ENCODE results near the gene NOP16. TPM values are rescaled to one million over a fixed set of nuclear protein-coding genes. Genes with fewer than 3 reads are reported as not detected.
A peak's percentile ranks its signal among the peaks of the same experiment; 100 is the strongest.

Gene NOP16
- 10 to 100 TPM in 2 of 6 donors, 1 to 10 TPM in 4; 4.7 to 13.3 (median 7.9) TPM for total RNA-seq
- 10 to 100 TPM; 18.4 to 23.2 TPM for polyA plus RNA-seq

GRCh38 chr5:176388444-176389134 lies at the start of gene NOP16, which contains the start of gene HIGD2A:
Gene NOP16 (minus strand): TSS chr5:176388598. CDS start chr5:176388539, 59 bp downstream.
Gene HIGD2A (plus strand): TSS chr5:176388751. CDS start chr5:176388820, 69 bp downstream.
- Histone ChIP-seq H3K4me1 (peaks cover 0 to 24% (median 0%) of the 10 kb centered on the region in 3 donors), H3K4me3 (peak within 1 kb of the TSS; percentile 72 to 96 (median 75)), H3K9me3 (no peaks in the 10 kb centered on the region), H3K27ac (peak within 1 kb of the TSS; percentile 89 to 93 (median 91)), H3K27me3 (no peaks in the 10 kb centered on the region), H3K36me3 (peaks cover 0 to 15% (median 6%) of the 10 kb centered on the region in 3 donors)
- ATAC-seq, result peak; percentile 94 to 98 (median 94)
- peak; percentile 94 to 100 (median 98) for DNase-seq
- WGBS, 2 donors, result 0% methylated on average over 44 to 47 of the region's 47 CpGs
- peak; percentile 79 for FAIRE-seq
- intact Hi-C loops (cut with DNase I), result no loop called here
- no peak for TF ChIP-seq CTCF (IDR thresholded peaks at IDR 0.05)

GRCh38 chr5:176436656-176437055 lies 48.3 kb upstream of the NOP16 start:
- ATAC-seq (no peak), DNase-seq (no peak), FAIRE-seq (no peak)
- no peak overlapping the region for H3K27ac ChIP-seq
- no peaks in the 10 kb centered on the region for H3K36me3 ChIP-seq
- WGBS, 2 donors, result 42 to 47% methylated on average over 5 of the region's 5 CpGs
- H3K4me1 ChIP-seq, result no peaks in the 10 kb centered on the region
- intact Hi-C loops (cut with DNase I), result no loop called here
- TF ChIP-seq CTCF (IDR thresholded peaks at IDR 0.05), result no peak
- no peak overlapping the region for H3K4me3 ChIP-seq
- H3K27me3 ChIP-seq, result no peaks in the 10 kb centered on the region
- no peaks in the 10 kb centered on the region for H3K9me3 ChIP-seq

- 87 to 91% methylated on average over 4 of the region's 5 CpGs for WGBS, 2 donors
- no peaks in the 10 kb centered on the region for H3K9me3 ChIP-seq
- no peak for FAIRE-seq
- H3K27me3 ChIP-seq, result no peaks in the 10 kb centered on the region
- intact Hi-C loops (cut with DNase I), result no loop called here
- no peak for TF ChIP-seq CTCF (IDR thresholded peaks at IDR 0.05)
- no peak overlapping the region for H3K27ac ChIP-seq
- H3K4me1 ChIP-seq, result no peaks in the 10 kb centered on the region
- no peaks in the 10 kb centered on the region for H3K36me3 ChIP-seq
- DNase-seq, result no peak
- H3K4me3 ChIP-seq, result no peak overlapping the region
- no peak for ATAC-seq
Observed at GRCh38 chr5:176432707-176433106, 44.3 kb upstream of the NOP16 start.

GRCh38 chr5:176429972-176430371 lies 41.6 kb upstream of the NOP16 start:
- no peak for DNase-seq
- no peaks in the 10 kb centered on the region for H3K9me3 ChIP-seq
- H3K27me3 ChIP-seq, result no peaks in the 10 kb centered on the region
- no peak overlapping the region for H3K27ac ChIP-seq
- intact Hi-C loops (cut with DNase I), result no loop called here
- no peaks in the 10 kb centered on the region for H3K4me1 ChIP-seq
- no peak for TF ChIP-seq CTCF (IDR thresholded peaks at IDR 0.05)
- no peak for FAIRE-seq
- whole genome bisulfite sequencing, 2 donors, result 56 to 59% methylated on average over 4 of the region's 4 CpGs
- no peaks in the 10 kb centered on the region for H3K36me3 ChIP-seq
- no peak for ATAC-seq
- no peak overlapping the region for H3K4me3 ChIP-seq

GRCh38 chr5:176427971-176428370 lies 39.6 kb upstream of the NOP16 start:
- ATAC-seq (no peak), DNase-seq (no peak), FAIRE-seq (no peak)
- 47 to 54% methylated on average over 4 of the region's 4 CpGs for WGBS, 2 donors
- no peak for TF ChIP-seq CTCF (IDR thresholded peaks at IDR 0.05)
- Histone ChIP-seq H3K27me3 (no peaks in the 10 kb centered on the region), H3K4me3 (no peak overlapping the region), H3K9me3 (no peaks in the 10 kb centered on the region), H3K36me3 (no peaks in the 10 kb centered on the region), H3K4me1 (no peaks in the 10 kb centered on the region), H3K27ac (no peak overlapping the region)
- intact Hi-C loops (cut with DNase I), result no loop called here
